ENCODE results near the gene LRBA.
A peak's percentile ranks its signal among the peaks of the same experiment; 100 is the strongest.

Gene LRBA

GRCh38 chr4:150299816-150300215 lies 715.3 kb downstream of the LRBA start:
- FAIRE-seq, result no peak

- FAIRE-seq, result peak; percentile 76
Measured at GRCh38 chr4:150297861-150298474, 717.1 kb downstream of the LRBA start.

GRCh38 chr4:150289881-150290280 lies 725.2 kb downstream of the LRBA start:
- FAIRE-seq, result no peak

DNA sequence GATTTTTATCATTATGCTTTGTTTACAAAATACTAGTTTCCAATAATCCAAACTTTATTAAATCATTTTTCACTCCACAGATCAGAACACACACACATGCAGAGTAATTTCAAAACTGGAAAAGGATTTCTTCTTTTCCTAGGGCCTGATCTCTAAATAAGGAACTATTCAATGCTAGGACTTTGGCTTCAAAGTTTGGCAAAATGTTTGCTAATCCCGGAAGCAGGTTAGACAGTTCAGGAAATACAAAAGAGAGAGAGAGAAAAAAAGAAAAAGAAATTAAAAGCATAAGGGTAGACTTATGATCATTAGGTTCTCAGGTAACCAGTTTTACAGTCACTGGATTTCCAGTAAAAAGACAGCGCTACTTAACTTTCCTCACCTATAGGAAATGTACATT lies 725.9 kb downstream of the LRBA start:
- FAIRE-seq, result no peak

DNA sequence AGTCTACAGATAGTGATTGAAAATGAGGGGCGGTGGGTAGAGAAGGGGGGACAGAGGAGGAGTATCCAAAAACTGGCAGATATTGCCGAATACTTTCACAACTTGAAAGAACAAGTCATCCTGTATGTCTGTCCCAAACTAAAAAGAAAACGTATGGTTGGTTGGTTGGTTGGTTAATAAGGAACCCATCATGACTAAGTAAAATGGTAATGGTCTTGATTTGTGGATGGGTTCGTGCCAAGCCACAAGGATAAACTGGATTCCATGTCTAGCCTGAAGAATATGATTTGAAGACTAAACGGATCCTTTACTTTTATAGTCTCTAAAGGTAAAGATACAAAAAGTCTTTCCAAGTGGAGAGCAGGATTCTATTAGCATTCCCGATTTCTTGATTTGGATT lies 728.4 kb downstream of the LRBA start:
- no peak for FAIRE-seq

DNA sequence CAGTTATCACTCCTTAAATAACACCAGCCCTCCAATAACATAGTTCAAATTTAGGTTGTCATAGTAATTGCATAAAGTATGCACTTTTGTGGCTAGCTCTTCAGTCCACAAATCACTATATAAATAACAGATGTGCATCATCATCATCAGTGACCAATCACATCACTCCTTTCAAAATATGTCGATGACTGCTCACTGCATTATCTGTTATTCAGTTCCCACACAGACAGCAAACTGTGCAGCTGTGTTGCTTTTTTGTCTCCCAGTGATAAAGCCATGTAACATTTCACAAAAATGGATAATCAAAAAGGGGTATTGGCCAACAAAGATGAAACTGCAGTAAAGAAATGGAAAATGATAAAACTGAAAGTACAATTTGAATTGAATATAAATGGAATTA lies 731.4 kb downstream of the LRBA start:
- no peak for FAIRE-seq

GRCh38 chr4:150280975-150281374 lies 734.1 kb downstream of the LRBA start:
- FAIRE-seq, result no peak

DNA sequence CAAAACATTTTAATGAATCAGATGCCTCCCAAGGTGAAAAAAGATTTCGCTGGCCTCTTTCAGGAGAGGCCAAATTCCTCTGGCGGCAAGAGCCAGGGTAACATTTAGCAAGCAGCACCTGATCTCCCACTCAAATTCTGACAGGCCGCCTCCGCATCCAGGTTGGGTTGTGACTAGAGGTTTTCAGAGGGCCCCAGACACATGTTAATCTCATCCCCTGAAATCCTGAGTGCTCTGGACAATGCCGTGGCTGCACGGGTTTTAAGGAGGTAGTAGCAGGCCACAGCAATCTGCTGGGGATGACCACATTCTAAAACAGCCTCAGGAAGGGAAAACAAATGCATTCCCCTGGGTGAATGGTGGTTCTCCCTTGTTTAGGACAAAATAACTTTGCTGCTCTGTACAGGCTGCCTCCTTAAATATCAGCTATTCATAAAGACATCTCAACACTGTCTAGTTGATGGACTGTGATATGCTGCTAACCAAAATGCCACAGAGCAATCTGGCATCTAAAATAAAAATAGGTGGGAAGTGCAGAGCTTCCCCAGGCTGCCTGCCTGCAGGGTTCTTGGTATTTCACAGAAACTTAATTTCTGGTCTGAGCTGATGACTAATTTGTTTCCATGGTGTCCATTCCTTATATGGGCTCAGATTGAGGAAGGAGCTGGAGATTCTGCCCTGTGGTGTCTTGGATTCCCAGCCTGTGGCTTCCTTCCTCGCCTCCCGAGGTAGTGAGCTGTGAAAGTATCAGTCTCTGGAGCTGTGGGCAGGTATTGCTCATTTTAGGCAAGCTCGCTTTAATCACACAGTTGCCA lies 734.8 kb downstream of the LRBA start:
- FAIRE-seq, result no peak

DNA sequence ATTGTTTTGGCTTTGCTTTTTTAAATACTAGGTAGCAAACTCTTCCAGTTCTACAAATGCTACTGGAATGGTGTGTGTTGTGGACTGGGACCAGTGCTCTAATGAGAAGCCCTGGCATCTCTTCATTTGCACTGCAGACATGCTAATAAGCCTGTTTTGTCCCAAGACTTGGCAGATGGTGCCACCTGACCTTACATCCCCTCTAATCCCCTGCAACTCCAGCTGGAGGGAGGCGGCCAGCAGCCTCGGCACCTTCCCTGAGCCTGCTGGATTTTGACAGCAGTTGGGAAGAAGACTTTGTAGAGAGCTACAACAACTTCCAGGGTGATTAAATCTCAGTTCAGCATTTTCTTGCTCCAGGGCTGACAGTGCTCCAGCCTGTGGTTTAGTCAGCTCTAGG lies 736.9 kb downstream of the LRBA start:
- FAIRE-seq, result no peak

- FAIRE-seq, result no peak
Measured at GRCh38 chr4:150268444-150268843, 746.6 kb downstream of the LRBA start.

DNA sequence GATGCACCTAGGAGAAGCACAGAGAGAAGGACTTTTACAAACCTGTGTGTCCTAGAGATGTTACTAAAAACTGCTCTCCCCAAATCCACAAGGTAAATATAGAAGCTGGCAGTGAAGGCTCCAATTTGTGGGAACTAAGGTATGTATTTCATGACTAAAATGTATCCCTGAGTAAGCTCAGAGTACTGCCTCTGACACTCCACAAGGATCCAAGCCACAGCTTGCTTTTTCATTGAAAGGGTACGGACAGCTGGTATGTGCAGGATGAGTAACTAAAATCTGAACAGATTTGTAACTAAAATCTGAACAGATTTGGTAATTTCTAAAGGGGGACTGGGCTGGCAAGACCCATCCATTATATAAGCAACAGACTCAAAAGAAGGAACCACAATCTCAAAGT lies 749.3 kb downstream of the LRBA start:
- no peak for FAIRE-seq

DNA sequence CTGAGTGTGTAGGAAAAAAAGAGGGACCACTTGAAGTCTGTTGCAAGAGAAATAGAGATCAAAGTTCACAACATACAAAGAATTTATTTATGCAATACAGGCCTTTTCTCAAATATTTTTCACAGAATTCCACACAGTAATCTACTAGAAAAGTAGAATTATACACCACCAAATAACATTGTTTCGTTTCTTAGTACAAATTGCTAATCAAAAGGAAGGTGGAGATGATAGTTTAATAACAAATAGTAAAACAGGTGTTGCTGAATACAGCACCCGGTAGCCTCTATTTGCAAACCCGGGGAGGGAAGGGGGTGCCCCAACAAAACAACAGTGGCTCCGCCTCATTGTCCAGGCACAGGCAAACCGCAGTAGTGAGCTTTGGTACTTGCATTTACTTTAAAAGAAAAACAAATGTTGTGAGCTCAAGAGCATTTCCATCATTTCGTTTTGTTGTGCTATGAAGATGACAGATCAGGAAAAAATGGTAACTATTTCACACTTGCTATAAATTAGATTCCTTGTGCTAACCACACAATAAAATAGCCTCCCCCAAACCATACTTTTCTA lies 750.4 kb downstream of the LRBA start:
- FAIRE-seq, result no peak

- FAIRE-seq, result no peak
Measured at GRCh38 chr4:150262611-150263010, 752.5 kb downstream of the LRBA start.

DNA sequence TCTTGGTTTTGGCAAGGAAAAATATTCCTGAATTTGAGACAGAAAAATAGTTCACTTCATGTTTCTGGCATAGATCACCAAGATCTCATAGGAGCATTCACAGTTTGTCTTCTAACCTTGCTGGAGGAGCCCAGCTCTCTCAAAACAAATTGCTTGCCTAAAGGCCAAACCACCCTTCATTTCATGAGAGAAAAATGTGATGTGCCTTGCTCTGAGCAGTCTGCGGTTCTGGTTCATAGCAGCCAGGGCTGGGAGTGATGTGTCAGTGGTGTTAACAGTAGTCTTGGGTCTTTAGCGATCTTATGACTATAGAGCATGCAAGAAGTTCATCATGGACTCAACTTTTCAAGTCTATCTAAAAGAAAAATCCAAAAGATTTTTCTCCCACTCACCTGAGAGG lies 753.5 kb downstream of the LRBA start:
- FAIRE-seq, result no peak

DNA sequence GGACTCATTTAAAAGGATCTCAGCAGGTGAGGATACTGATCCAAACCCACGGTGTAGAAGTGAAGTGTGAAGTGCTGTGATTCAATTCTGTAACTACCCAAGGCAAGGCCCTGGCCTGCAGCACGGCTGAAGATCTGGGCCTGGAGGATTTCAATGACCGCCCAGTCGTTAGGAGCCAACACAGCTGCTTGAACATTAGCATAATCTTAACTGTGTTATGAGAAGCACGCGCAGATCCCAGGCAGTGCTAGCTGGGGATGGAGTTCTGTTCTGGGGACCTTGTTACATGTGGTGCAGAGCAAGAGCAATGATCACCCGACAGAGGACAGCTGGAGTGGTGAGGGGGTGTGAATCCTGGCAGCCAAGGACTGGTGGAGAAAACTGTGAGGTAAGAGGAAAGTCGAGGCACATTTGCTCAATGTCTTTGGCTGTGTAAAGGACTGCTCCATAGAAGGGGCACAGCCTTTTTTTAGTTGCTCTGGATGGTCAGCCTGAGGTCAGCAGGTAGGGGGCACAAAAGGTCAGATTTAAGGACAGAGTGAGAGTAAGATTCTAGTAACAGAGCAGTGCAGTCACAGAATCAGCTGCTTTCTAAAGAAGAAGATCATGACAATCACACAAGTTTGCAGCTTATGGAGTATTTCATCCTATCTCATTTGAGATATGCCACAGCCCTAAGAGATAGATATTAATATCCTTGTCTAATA lies 755.1 kb downstream of the LRBA start:
- FAIRE-seq, result no peak

DNA sequence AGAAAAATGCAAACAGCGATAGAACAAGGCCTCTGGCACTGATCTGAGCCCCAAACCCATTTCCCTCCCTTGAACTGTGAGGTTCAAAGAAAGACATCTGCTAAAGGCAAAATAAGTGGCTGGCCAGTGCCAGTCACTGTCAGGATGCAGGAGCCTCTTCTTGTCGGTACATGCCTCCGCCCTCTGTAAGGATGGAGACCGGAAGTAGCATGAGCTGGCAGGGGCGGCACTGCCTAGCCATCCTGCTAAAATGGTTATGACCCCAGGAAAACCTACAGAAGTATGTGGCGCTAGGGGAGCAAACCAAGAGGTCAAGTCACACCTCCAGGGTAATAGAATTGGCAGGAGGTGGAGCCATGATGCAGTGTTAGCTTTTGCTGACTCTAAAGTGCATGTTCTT lies 756.5 kb downstream of the LRBA start:
- FAIRE-seq, result no peak

DNA sequence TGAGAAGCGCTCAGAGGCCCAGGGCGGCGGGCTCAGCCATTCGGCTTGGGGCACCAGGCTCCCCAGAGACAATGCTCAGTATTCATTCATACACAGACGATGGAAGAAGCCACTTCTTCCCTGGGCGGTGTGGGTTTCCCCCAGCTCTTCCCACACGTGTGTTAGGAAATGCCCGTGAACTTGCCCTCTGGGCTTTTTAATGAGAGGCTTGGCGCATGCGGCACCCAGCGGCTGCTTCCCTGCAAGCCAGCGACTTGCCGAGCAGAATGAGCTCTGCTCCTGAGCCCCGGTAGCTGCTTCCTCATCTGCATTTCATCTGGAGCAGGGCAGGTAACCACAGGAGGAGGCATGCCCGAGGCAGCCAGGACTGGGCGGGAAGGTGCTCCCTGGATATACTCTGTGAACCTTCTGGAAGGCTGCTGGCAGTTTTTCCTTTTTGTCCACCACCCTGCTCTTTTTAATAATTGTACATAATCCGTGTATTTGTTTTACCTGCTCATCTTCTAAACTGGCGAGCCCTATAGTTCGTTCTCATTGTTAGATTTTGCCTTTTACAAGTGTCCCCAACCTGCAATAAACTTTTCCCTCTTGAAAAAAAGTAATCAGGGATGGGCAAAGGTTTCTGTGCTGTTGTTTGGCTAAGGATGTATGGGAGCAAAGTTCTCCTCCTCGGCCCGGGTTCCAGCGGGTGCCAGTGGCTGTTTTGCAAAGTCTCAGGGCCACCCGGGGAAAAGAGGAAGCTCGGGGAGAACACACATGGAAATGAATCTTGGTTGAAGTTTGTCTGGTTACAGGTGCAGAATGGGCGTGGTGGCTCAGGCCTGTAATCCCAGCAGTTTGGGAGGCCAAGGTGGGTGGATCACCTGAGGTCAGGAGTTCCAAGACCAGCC lies 758.0 kb downstream of the LRBA start:
- FAIRE-seq, result no peak

GRCh38 chr4:150256225-150256620 lies 758.9 kb downstream of the LRBA start:
- FAIRE-seq, result no peak

DNA sequence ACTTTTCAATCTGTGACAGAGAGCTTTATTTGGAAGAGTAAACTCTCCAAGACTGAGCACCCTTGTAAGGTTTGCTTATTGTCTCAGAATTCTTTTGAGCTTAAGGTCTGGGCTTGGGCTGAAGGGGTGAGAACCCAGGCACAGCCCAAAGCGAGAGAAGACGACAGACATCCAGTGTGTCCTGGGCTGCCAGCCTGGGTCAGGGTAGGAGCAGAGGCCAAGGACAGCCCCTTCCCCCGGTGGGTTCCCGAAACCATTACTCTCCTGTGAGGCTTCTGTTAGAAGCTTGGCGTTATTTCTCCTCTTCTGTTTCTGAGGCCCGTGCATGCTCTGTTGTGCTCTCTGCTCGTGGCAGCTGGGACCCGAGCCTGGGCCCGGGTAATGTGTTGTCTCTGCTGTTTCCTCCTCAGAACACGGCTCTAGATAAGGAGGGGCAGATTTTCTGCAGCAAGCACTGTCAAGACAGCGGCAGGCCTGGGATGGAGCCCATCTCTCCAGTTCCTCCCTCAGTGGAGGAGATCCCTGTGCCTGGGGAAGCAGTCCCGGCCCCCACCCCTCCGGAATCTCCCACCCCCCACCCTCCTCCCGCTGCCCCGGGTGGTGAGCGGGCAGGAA lies 759.4 kb downstream of the LRBA start:
- no peak for FAIRE-seq

DNA sequence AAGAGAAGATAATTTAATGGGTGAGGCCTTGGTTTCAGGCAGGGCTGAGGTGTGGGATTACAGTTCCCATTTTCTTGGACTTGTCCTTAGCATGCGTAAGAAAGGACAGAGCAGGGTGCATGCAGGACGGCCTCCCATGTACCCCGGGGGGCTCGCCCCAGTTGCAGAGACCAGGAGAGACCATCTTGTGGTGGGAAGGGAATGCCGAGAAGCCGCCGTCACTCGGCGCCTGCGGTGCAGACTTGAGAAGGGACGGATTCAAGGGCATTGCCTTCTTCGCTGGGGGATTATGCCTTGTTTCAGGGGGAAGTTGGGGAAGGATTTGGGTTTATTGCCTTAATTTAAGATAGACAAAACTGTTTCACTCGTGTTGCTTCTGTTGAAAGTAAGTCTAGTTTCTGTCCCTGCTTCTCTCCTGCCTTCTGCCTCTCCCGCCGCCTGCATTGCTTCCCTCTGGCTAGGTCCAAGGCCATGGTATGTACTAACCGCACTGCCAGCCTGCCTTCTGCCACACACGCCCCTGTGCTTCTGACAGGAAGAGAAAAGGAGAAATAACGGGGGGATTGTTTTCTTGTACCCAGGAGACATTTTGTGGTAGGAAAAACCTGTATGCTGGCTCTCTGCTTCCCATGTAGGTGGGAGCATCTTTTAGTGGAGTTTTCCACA lies 761.0 kb downstream of the LRBA start:
- no peak for FAIRE-seq

- no peak for FAIRE-seq
Measured at GRCh38 chr4:150253416-150253815, 761.7 kb downstream of the LRBA start.

GRCh38 chr4:150252741-150253140 lies 762.3 kb downstream of the LRBA start:
- no peak for FAIRE-seq

All from TTC549 (cell line).